RWPE2 (cell line): ENCODE measurements around the gene TCOF1.

Experiments used
- ATAC-seq: fragments of 200-7000 bp; cut with Tn5 transposase; 3 replicates; pipeline ENCODE4 v1.9.1; 2021; ENCODE audit warnings: low read depth
- DNase-seq: peaks from one replicate; pipeline ENCODE4 v3.0.0-alpha.2; 2020; ENCODE audit warnings: low spot score
- H3K27ac ChIP-seq: fragments of 450-650 bp; 2 replicates; pipeline ENCODE4 v1.5.1; 2017; ENCODE audit warnings: mild to moderate bottlenecking; ENCODE audit not compliant: poor library complexity, severe bottlenecking
- H3K27me3 ChIP-seq: fragments of 250-450 bp; sonication (Bioruptor Pico); 2 replicates; pipeline ENCODE4 v1.5.1; 2021; ENCODE audit warnings: mild to moderate bottlenecking, moderate library complexity; ENCODE audit not compliant: insufficient read depth, poor library complexity, severe bottlenecking
- H3K36me3 ChIP-seq: fragments of 250-450 bp; sonication (Bioruptor Pico); 2 replicates; pipeline ENCODE4 v1.5.1; 2020; ENCODE audit warnings: low read depth, mild to moderate bottlenecking, moderate library complexity
- H3K4me1 ChIP-seq: fragments of 250-450 bp; sonication (Bioruptor Pico); 2 replicates; pipeline ENCODE4 v1.5.1; 2021; ENCODE audit warnings: mild to moderate bottlenecking, moderate library complexity; ENCODE audit not compliant: insufficient read depth, poor library complexity, severe bottlenecking
- H3K4me3 ChIP-seq: fragments of 250-450 bp; sonication (Bioruptor Pico); 2 replicates; pipeline ENCODE4 v1.5.1; 2021; ENCODE audit warnings: mild to moderate bottlenecking, moderate library complexity; ENCODE audit not compliant: severe bottlenecking
- H3K9me3 ChIP-seq: fragments of 250-450 bp; sonication (Bioruptor Pico); 2 replicates; pipeline ENCODE4 v1.5.1; 2021; ENCODE audit warnings: mild to moderate bottlenecking, moderate library complexity; ENCODE audit not compliant: severe bottlenecking
- TF ChIP-seq, protein P1 (sequence below): fragments of 450-650 bp; IDR thresholded peaks from one replicate; pipeline ENCODE4 v1.5.1; 2017; ENCODE audit warnings: mild to moderate bottlenecking, moderate library complexity; ENCODE audit not compliant: poor library complexity, severe bottlenecking

Gene TCOF1

DNA sequence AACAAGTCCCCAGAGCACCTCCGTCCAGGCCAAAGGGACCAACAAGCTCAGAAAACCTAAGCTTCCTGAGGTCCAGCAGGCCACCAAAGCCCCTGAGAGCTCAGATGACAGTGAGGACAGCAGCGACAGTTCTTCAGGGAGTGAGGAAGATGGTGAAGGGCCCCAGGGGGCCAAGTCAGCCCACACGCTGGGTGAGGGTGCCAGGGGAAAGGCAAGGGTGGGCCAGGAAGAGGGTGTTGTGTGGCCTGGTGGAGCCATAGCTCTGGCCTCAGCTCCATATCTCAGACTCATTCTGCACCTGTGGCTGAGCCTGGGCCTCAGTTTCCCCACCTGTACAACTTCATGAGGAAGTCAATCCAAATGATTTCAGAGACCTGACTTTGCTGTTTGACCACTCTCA is 34.5 kb downstream of the TCOF1 start:
- H3K27me3 ChIP-seq, result no peaks in the 10 kb centered on the region
- H3K36me3 ChIP-seq, result peaks cover 92% of the 10 kb centered on the region
- H3K4me1 ChIP-seq, result no peaks in the 10 kb centered on the region
- H3K4me3 ChIP-seq, result no peak overlapping the region
- no peak overlapping the region for H3K27ac ChIP-seq
- H3K9me3 ChIP-seq, result no peaks in the 10 kb centered on the region
- no peak for DNase-seq
- TF ChIP-seq, protein P1, sequence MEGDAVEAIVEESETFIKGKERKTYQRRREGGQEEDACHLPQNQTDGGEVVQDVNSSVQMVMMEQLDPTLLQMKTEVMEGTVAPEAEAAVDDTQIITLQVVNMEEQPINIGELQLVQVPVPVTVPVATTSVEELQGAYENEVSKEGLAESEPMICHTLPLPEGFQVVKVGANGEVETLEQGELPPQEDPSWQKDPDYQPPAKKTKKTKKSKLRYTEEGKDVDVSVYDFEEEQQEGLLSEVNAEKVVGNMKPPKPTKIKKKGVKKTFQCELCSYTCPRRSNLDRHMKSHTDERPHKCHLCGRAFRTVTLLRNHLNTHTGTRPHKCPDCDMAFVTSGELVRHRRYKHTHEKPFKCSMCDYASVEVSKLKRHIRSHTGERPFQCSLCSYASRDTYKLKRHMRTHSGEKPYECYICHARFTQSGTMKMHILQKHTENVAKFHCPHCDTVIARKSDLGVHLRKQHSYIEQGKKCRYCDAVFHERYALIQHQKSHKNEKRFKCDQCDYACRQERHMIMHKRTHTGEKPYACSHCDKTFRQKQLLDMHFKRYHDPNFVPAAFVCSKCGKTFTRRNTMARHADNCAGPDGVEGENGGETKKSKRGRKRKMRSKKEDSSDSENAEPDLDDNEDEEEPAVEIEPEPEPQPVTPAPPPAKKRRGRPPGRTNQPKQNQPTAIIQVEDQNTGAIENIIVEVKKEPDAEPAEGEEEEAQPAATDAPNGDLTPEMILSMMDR, result no peak
- no peak for ATAC-seq

GRCh38 chr5:150392680-150393079 is 35.2 kb downstream of the TCOF1 start:
- Histone ChIP-seq H3K4me1 (no peaks in the 10 kb centered on the region), H3K27ac (no peak overlapping the region), H3K4me3 (no peak overlapping the region), H3K9me3 (no peaks in the 10 kb centered on the region), H3K36me3 (peaks cover 90% of the 10 kb centered on the region), H3K27me3 (no peaks in the 10 kb centered on the region)
- TF ChIP-seq, protein P1, result no peak
- DNase-seq, result no peak
- no peak for ATAC-seq

- Histone ChIP-seq H3K4me3 (no peak overlapping the region), H3K4me1 (no peaks in the 10 kb centered on the region), H3K27ac (no peak overlapping the region), H3K36me3 (peaks cover 90% of the 10 kb centered on the region), H3K27me3 (no peaks in the 10 kb centered on the region), H3K9me3 (no peaks in the 10 kb centered on the region)
- TF ChIP-seq, protein P1, result no peak
- 0 out of 3 replicates have a peak, but pooled peaks have one; percentile 10 for ATAC-seq
- DNase-seq, result no peak
These were observed 35.7 kb downstream of the TCOF1 start for GRCh38 chr5:150393096-150393645.

DNA sequence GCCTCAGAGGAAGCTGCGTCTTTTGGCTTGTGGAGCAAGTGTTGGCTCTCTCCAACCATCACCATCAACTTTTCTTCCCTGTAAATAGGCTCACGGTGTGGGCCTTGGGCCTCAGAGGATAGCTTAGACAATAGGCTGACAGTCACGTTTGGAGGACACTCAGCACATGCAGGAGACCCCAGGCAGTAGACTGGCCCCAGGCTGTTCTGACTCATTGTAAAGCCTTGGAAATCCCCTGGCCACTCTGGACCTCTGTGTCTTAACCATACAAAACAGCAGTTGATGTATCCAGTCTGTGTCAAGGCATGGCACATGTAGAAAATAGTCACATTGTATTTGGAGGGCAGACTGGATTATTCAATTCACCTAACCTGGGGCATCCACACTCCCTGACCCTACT is 36.6 kb downstream of the TCOF1 start:
- Histone ChIP-seq H3K9me3 (no peaks in the 10 kb centered on the region), H3K36me3 (peaks cover 90% of the 10 kb centered on the region), H3K27me3 (no peaks in the 10 kb centered on the region), H3K27ac (no peak overlapping the region), H3K4me1 (no peaks in the 10 kb centered on the region), H3K4me3 (no peak overlapping the region)
- DNase-seq (no peak), ATAC-seq (peak; percentile 23; the same call in 1 of the 3 replicates)
- TF ChIP-seq, protein P1, result no peak

GRCh38 chr5:150394912-150395687 is 37.6 kb downstream of the TCOF1 start:
- no peak for ATAC-seq

More at GRCh38 chr5:150394912-150395687, 37.6 kb downstream of the TCOF1 start:
- TF ChIP-seq, protein P1, result no peak
- Histone ChIP-seq H3K4me1 (no peaks in the 10 kb centered on the region), H3K27me3 (no peaks in the 10 kb centered on the region), H3K36me3 (peaks cover 88% of the 10 kb centered on the region), H3K27ac (no peak overlapping the region), H3K9me3 (no peaks in the 10 kb centered on the region), H3K4me3 (no peak overlapping the region)
- no peak for DNase-seq
